ENCODE data around the gene XPO6.

XPO6 gene

DNA sequence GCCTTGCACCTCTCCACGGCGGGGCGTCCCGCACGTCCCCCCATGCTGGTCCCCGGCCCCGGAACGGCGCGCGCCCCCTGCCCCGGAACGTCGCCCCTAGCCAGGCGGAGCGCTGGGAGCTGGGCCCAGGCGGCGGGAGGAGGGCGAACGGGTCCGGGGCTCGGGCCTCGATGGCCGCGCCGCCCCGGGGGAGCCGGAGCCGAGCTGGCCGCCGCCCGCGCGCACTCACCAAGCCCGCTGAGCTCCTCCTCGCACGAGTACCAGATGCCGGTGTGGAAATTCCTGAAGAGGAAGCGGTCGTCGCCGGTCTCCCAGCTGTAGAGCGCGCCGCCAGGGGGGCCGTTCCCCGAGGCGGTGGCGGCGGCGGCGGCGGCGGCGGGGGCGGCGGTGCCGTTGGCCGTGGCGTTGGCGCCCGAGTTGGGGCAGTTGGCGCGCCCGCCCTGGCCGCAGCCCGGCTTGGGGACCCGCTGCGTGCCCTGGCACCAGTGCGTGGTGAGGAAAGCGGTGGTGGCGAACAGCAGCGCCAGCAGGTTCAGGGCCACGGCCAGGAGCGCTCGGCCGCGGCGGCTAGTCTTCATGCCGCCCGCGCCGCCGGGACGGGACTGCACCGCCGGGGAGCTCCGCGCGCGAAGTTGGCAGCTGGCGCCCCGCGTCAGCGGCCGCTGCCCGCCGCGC, 148.8 kb downstream of the XPO6 start:
- no peak overlapping the region for H3K4me3 ChIP-seq (ENCODE audit: low read length)
- DNase-seq (ENCODE audit: low read depth): no peak
- TF ChIP-seq, protein P1, sequence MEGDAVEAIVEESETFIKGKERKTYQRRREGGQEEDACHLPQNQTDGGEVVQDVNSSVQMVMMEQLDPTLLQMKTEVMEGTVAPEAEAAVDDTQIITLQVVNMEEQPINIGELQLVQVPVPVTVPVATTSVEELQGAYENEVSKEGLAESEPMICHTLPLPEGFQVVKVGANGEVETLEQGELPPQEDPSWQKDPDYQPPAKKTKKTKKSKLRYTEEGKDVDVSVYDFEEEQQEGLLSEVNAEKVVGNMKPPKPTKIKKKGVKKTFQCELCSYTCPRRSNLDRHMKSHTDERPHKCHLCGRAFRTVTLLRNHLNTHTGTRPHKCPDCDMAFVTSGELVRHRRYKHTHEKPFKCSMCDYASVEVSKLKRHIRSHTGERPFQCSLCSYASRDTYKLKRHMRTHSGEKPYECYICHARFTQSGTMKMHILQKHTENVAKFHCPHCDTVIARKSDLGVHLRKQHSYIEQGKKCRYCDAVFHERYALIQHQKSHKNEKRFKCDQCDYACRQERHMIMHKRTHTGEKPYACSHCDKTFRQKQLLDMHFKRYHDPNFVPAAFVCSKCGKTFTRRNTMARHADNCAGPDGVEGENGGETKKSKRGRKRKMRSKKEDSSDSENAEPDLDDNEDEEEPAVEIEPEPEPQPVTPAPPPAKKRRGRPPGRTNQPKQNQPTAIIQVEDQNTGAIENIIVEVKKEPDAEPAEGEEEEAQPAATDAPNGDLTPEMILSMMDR (conservative IDR thresholded peaks at IDR 0.05; ENCODE audit: low read depth, low read length): no peak

DNA sequence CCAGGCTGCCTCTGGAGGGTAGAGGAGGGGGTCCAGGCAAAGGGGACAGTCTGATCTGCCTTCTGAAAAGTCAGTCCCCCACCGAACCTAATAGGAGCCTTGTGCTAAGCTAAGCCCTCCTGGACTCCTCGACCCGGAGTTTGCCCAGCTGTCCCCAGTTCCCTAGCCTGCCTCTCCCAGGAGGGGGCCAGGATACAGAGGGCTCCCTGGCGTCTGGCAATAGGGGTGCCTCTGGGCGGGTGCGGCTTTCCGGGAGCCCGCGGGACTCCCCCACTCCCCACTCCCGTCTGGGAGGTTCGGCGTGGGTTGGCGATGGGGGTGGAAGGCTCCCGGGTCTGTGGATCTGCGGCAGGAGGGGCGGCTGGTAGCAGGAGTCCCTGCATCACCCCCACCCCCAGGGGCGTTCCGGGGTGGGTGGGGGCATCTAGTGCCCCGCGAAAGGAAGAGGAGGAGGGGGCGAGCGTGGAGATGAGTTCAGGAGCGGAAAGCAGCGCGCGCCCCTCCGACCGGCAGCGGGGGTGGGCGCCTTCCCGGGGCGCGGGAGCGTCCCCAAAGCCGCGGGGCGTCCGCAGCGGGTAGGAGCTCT, 149.4 kb downstream of the XPO6 start:
- TF ChIP-seq, protein P1 (conservative IDR thresholded peaks at IDR 0.05; ENCODE audit: low read depth, low read length): no peak
- DNase-seq (ENCODE audit: low read depth): no peak
- no peak overlapping the region for H3K4me3 ChIP-seq (ENCODE audit: low read length)

DNA sequence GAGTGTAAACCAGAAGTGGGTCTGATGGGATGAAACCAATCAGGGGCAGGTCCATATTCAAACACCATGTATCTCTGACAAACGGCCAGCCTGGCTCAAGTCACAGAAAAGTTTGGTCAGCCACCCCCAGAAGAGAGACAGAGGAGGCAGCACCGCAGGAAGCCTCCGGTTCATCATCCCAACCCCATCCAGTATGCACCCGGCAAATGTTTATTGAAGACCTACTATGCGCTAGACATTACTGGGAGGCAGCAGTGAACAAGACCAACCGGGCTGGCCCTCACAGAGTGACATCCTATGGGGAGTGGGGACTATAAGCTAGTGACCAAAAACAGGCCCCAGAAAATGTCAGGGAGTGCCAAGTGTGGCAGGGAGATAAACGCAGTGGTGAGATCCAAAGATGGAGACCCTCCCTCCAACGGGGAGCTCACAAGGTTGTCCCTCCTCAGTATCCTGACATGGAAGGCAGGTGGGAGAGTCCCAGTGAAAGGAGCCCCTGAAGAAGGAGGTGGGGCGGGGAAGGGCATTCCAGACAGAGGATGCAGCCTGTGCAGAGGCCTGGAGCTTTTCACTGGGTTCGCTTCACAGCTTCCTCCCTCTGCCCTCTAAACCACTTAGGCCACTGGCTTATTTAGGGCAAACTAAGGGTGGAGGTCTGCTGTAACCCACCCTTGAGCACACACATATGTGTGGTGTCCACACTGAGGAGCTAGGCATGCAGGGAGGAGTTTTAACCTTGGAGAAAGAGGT, 150.2 kb downstream of the XPO6 start:
- H3K4me3 ChIP-seq (ENCODE audit: low read length): no peak overlapping the region
- TF ChIP-seq, protein P1 (conservative IDR thresholded peaks at IDR 0.05; ENCODE audit: low read depth, low read length): no peak
- no peak for DNase-seq (ENCODE audit: low read depth)

DNA sequence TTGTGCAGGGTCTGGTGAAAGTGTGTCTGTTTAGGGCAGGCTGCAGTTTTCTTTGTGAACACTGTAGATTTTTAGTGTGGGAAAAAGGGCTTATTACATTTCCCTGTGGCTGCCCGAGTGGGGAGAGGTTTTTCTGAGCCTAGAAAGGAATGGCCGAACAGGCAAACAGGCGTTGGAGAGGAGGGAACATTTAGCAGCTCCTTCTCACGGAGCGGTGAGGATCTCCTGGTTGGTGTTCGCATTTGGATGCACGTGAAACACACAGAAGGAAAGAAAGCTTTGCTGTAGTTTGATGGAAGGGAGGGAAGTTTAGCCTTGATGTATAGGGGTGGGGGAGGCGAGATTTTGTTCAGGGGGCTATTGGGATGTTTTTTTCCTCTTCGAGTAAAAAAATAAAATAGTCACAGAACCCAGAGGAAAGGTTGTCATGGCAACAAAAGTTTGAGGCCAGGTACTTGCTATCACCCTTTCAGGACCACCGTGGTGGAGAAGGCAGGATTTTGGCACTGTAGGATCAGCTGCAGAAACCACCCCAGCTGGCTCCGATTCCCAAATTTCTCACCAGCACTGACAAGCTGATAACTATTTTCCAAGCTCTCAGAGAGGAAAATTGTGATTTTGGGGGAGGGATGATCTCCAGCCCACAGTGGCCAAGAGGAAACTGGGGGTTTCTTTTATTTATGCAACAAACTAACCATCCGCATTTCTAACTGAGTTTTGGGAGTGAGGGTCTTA, 151.8 kb downstream of the XPO6 start:
- no peak for DNase-seq (ENCODE audit: low read depth)
- TF ChIP-seq, protein P1 (conservative IDR thresholded peaks at IDR 0.05; ENCODE audit: low read depth, low read length): no peak
- no peak overlapping the region for H3K4me3 ChIP-seq (ENCODE audit: low read length)

DNA sequence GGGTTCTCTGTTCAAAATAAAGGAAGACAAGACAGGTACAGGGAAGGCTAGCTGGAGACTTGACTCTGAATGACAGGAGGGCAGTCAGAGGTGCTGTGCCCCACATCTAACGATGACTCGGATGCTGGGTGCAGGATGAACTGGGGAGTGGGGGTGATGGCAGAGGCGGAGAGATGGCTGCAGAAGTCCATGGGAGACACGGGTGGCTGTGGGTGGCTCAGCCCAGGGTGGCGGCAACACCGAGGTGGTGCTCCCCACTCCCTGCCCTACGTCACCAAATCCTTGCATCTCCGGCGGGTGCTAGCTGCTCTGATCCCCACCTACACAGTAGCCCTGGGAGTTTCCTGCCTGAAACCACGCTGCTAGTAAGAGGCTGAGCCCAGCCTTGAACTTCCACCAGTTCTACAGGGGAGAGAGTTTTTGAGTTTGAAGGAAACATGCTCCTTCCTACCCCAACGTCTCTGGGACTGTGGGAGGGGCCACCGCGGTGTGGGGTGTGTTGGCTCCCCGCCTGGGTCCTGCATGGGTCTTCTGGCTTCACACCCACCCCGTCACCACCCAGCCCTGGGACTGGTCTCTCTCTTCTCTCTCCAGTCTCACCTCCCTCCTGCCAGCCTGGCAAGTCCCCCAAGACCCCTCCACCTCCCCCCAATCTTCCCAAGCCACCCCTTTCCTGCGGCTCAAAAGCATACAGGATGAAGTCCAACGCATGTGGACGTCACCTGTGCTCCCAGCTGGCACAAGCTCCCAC, 152.8 kb downstream of the XPO6 start:
- no peak for DNase-seq (ENCODE audit: low read depth)
- TF ChIP-seq, protein P1 (conservative IDR thresholded peaks at IDR 0.05; ENCODE audit: low read depth, low read length): no peak
- H3K4me3 ChIP-seq (ENCODE audit: low read length): no peak overlapping the region

DNA sequence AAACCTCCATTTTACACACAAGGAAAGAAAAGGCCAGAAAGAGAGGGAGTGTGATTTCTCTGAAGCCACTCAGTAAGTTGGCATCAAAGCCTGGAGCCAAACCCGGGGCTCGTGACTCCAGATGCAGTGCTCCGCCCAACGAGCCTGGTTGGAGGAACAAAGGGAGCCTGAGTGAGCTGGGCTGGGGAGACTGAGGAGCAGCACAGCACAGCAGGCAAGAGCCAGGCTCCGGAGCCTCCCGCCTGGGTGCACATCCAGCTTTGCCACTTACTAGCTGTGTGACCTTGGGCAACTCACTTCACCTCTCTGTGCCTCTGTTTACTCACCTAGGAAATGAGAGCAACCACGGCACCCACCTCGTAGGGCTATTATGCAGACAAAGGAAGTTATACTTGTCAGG, 153.8 kb downstream of the XPO6 start:
- no peak overlapping the region for H3K4me3 ChIP-seq (ENCODE audit: low read length)
- TF ChIP-seq, protein P1 (conservative IDR thresholded peaks at IDR 0.05; ENCODE audit: low read depth, low read length): no peak
- DNase-seq (ENCODE audit: low read depth): no peak
